ENCODE measurements around the gene PCDHA10.
"Not testable (repeated sequence)": the region's sequence is repeated elsewhere in the genome, so short reads cannot be mapped to it uniquely, and the experiment has no call there.

DNA sequence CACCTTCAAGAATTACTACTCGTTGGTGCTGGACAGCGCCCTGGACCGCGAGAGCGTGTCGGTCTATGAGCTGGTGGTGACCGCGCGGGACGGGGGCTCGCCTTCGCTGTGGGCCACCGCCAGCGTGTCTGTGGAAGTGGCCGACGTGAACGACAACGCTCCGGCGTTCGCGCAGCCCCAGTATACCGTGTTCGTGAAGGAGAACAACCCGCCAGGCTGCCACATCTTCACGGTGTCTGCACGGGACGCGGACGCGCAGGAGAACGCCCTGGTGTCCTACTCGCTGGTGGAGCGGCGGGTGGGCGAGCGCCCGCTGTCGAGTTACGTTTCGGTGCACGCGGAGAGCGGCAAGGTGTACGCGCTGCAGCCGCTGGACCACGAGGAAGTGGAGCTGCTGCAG lies 32.7 kb upstream of the PCDHA10 start:
- TF ChIP-seq, protein P1, sequence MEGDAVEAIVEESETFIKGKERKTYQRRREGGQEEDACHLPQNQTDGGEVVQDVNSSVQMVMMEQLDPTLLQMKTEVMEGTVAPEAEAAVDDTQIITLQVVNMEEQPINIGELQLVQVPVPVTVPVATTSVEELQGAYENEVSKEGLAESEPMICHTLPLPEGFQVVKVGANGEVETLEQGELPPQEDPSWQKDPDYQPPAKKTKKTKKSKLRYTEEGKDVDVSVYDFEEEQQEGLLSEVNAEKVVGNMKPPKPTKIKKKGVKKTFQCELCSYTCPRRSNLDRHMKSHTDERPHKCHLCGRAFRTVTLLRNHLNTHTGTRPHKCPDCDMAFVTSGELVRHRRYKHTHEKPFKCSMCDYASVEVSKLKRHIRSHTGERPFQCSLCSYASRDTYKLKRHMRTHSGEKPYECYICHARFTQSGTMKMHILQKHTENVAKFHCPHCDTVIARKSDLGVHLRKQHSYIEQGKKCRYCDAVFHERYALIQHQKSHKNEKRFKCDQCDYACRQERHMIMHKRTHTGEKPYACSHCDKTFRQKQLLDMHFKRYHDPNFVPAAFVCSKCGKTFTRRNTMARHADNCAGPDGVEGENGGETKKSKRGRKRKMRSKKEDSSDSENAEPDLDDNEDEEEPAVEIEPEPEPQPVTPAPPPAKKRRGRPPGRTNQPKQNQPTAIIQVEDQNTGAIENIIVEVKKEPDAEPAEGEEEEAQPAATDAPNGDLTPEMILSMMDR (IDR thresholded peaks at IDR 0.05; ENCODE audit: insufficient read depth, low read length): not testable (repeated sequence)
- not testable (repeated sequence) for TF ChIP-seq POLR2AphosphoS5 (IDR thresholded peaks at IDR 0.05; ENCODE audit: low read depth)
- TF ChIP-seq, protein P2, sequence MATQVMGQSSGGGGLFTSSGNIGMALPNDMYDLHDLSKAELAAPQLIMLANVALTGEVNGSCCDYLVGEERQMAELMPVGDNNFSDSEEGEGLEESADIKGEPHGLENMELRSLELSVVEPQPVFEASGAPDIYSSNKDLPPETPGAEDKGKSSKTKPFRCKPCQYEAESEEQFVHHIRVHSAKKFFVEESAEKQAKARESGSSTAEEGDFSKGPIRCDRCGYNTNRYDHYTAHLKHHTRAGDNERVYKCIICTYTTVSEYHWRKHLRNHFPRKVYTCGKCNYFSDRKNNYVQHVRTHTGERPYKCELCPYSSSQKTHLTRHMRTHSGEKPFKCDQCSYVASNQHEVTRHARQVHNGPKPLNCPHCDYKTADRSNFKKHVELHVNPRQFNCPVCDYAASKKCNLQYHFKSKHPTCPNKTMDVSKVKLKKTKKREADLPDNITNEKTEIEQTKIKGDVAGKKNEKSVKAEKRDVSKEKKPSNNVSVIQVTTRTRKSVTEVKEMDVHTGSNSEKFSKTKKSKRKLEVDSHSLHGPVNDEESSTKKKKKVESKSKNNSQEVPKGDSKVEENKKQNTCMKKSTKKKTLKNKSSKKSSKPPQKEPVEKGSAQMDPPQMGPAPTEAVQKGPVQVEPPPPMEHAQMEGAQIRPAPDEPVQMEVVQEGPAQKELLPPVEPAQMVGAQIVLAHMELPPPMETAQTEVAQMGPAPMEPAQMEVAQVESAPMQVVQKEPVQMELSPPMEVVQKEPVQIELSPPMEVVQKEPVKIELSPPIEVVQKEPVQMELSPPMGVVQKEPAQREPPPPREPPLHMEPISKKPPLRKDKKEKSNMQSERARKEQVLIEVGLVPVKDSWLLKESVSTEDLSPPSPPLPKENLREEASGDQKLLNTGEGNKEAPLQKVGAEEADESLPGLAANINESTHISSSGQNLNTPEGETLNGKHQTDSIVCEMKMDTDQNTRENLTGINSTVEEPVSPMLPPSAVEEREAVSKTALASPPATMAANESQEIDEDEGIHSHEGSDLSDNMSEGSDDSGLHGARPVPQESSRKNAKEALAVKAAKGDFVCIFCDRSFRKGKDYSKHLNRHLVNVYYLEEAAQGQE (IDR thresholded peaks at IDR 0.05; ENCODE audit: insufficient replicate concordance, low read depth): not testable (repeated sequence)

Data from HL-60 (cell line).